GM12872 (cell line): ENCODE measurements around the gene ULBP2.
A peak's percentile ranks its signal among the peaks of the same experiment; 100 is the strongest.

ENCODE experiments used
- CTCF ChIP-seq: IDR thresholded peaks from 3 replicates; pipeline ENCODE4 v1.5.1; 2011; ENCODE audit warnings: low read depth, mild to moderate bottlenecking, low read length, moderate library complexity; ENCODE audit not compliant: insufficient read depth

The ULBP2 gene

GRCh38 chr6:149929422-149929821 lies 12.4 kb upstream of the ULBP2 start:
- TF ChIP-seq CTCF, result peak; percentile 53; the same call in 2 of the 3 replicates

- TF ChIP-seq CTCF, result no peak
These were observed 10.3 kb upstream of the ULBP2 start for GRCh38 chr6:149931501-149931900.

- TF ChIP-seq CTCF, result no peak
These were observed 8.8 kb upstream of the ULBP2 start for GRCh38 chr6:149933036-149933435.

GRCh38 chr6:149933461-149933860 lies 8.4 kb upstream of the ULBP2 start:
- no peak for TF ChIP-seq CTCF

- TF ChIP-seq CTCF, result peak; percentile 63
These were observed 7.3 kb upstream of the ULBP2 start for GRCh38 chr6:149934249-149935156.

- no peak for TF ChIP-seq CTCF
These were observed 6.6 kb upstream of the ULBP2 start for GRCh38 chr6:149935246-149935645.

GRCh38 chr6:149935668-149936067 lies 6.1 kb upstream of the ULBP2 start:
- TF ChIP-seq CTCF, result no peak
